HG02840 (cell line): ENCODE measurements around the gene EIF4E.
"Not testable (repeated sequence)": the region's sequence is repeated elsewhere in the genome, so short reads cannot be mapped to it uniquely, and the experiment has no call there.

Source experiments
- ATAC-seq: cut with Tn5 transposase; IDR thresholded peaks from one replicate; pipeline ENCODE4 v1.9.1; 2021; ENCODE audit warnings: mild to moderate bottlenecking, moderate library complexity, moderate number of reproducible peaks; ENCODE audit not compliant: unreplicated experiment, low FRiP score

The EIF4E gene

DNA sequence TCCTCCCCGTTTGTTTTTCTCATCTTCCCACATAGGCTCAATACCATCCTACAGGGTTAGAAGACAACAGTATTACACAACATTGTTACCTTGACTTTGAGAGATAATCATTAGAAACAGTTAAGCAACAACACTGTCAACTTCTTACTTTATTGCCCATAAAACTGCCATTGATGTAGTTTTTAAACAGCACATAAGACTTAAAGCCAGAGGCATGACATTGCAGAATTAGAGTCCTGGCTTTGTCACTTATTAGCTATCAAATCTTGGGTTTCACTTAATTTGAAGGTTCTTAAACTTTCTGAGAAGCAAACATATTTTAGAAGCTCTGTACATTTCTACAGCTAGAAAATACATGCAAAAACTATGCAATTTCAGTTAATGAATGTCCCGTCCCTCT, 41.8 kb downstream of the EIF4E start:
- no peak for ATAC-seq

- ATAC-seq: not testable (repeated sequence)
These were observed 42.6 kb downstream of the EIF4E start for GRCh38 chr4:98886382-98886781.

- ATAC-seq: not testable (repeated sequence)
These were observed 48.0 kb downstream of the EIF4E start for GRCh38 chr4:98880884-98881283.

- no peak for ATAC-seq
These were observed 49.4 kb downstream of the EIF4E start for GRCh38 chr4:98879515-98879914.

- ATAC-seq: no peak
These were observed 55.9 kb downstream of the EIF4E start for GRCh38 chr4:98873059-98873458.

DNA sequence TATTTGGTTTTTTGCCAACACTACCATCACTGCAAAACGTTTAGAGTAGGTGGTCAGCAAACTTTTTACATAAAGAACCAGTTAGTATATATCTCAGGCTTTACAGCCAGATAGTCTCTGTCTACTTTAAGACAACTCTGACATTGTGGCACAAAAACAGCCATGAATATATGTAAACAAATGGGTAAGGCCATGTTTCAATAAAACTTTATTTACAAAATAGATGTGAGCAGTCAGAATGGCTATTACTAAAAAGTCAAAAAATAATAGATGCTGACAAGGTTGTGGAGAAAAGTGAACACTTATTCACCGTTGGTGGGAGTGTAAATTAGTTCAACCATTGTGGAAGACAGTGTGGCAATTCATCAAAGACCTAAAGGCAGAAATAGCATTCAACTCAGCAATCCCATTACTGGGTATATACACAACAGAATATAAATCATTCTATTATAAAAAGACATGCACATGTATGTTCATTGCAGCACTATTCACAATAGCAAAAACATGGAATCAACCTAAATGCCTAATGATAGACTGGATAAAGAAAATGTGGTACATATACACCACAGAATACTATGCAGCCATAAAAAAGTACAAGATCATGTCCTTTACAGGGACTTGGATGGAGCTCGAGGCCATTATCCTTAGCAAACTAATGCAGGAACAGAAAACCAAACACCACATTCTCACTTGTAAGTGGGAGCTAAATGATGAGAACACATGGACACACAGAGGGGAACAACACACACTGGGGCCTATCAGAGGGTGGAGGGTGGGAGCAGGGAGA, 56.6 kb downstream of the EIF4E start:
- not testable (repeated sequence) for ATAC-seq

GRCh38 chr4:98867648-98868047, 61.3 kb downstream of the EIF4E start:
- ATAC-seq: no peak

DNA sequence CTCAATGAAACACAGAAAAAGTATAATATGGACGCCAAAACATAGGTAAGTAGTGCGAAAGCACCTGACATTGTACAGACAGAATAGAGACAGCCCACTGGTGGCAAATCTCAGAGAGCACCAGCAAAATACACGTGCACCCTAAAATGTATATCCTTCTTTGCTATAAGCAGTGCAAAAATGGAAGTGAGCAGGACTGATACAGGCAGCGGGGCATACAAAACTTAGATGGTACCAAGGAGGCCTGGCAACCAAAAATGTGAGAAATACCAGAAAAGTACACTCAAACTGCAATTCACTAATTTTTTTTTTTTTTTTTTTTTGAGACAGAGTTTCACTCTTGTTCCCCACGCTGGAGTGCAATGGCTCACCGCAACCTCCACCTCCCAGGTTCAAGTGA, 63.9 kb downstream of the EIF4E start:
- no peak for ATAC-seq

- ATAC-seq: no peak
These were observed 64.4 kb downstream of the EIF4E start for GRCh38 chr4:98864560-98864959.

DNA sequence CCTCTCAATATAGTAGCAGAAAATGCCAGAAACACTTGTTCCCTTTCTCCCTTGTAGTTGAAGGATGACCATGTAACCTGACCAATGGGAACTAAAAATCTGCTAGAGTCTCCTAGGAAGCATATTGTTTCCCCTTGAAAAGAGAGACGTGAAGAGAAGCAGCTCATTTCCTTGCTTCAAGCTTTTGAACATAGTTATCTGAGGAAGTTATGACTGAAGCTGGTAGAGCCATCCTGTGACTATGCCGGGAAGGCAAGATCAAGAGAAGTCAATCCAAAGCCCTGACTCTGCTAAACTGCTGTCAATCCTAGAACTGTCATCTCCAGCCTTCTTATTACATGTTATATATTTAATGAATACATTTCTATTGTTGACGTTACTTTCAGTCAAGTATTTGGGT, 66.6 kb downstream of the EIF4E start:
- ATAC-seq: no peak

DNA sequence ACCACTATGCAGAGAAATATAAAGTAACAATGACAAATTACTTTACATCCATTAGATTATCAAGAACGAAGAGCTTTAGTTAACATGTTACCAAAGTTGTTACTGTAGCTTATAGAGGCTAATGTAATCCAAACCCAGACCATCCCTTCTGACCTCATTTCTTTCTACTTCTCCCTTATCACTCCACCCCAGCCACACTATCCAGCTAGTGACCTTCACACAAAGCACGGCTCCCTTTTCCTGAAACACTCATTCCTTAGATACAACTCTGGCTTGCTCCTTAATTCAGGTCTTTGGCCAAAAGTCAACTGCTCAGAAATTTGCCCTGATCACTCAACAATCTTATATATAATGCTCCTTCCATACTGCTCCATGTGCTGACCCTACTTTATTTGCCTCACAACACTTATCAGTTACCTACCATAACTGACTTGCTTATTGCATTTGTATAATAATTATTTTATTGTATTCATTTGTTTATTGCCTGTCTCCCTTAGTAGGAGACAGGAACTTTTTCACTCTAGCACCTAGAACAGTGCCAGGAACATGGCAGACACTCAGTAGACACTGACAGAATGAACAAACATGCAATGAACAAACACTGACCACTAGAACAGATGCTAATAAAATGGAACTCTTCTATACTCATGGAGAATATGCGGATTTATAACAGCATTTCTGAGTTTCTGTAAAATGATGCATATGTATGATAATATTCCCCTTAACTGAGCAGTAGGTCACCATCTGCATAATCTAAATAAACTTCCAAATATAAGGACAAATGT, 67.6 kb downstream of the EIF4E start:
- ATAC-seq: no peak

DNA sequence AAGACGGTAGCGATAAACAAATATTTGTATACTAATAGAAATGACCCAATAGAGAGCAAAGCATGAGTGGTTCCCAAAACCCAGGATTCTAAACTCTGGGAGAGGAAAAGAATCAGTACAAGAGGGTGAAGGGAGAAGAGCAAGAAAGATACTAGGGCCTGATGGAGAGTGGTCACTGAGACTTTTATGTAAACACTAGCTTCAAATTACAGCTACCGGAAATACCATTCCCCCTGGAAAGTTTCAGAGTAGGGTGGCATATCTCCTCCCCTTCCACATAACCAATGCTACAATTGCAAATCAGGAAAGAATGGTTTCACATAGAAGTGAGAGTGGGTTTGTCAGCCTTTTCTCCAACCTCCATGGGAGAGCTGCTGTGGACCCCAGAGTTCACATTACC, 77.1 kb downstream of the EIF4E start:
- no peak for ATAC-seq

DNA sequence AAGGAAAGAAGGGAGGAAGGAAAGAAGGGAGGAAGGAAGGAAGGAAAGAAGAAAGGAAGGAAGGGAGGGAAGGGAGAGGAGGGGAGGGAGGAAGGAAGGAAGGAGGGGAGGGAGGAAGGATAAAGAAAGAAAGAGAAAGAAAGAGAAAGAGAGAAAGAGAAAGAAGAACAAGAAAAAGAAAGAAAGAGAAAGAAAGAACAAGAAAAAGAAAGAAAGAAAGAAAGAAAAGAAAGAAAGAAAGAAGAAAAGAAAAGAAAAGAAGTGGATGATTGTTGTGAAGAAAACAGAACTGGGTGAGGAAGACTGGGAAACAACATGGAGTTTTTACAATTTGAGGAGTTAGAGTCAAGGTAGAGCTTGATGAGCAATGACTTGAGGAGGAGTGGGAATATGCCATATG, 78.0 kb downstream of the EIF4E start:
- ATAC-seq: no peak

GRCh38 chr4:98848448-98848847, 80.5 kb downstream of the EIF4E start:
- no peak for ATAC-seq

DNA sequence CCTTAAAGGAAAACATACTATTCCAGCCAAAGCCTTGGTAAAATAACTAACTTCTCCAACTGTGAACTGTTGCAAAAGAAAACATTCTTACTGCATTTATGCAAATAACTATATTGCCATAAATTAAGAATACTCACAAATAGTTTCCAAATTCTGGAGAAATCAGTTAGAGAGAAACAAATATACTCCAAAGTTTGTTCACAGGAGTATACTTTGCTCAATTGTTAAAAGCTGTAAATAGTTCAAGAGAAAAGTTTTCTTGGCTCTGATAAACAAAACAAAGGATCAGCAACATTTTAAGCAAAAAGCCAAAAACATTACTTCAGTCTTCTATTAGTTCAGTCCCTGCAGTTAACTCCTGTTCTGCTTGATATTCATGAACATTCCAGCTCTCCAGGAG, 83.0 kb downstream of the EIF4E start:
- ATAC-seq: no peak

- ATAC-seq: not testable (repeated sequence)
These were observed 86.0 kb downstream of the EIF4E start for GRCh38 chr4:98842917-98843316.

- ATAC-seq: no peak
These were observed 89.8 kb downstream of the EIF4E start for GRCh38 chr4:98838977-98839618.

DNA sequence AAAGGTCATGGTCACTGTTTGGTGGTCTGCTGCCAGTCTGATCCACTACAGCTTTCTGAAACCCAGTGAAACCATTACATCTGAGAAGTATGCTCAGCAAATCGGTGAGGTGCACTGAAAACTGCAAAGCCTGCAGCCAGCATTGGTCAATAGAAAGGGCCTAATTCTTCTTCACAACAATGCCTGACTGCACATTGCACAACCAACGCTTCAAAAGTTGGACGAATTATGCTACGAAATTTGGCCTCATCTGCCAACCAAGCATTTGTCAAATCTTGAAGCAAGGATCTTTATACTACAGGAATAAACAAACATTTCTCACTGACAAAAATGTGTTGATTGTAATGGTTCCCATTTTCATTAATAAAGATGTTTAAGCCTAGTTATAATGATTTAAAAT, 90.4 kb downstream of the EIF4E start:
- ATAC-seq: no peak

DNA sequence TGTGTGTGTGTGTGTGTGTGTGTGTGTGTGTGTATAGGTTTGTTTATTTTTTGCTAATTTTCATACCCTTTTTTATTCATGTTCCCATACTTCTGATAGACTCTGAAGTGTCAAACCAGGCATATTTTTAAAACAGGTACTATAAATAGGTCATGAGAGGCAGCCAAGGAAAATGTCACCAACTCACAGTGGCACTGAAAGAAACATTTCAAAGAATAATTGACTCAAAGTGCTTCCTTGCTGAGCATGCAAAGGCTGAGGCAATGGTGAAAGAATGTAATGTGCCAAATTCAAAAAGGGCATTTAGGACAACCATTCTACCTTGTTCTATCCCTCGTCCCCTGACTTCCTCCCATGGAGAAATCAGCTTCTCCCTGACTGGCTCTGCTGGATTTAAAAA, 95.5 kb downstream of the EIF4E start:
- no peak for ATAC-seq

DNA sequence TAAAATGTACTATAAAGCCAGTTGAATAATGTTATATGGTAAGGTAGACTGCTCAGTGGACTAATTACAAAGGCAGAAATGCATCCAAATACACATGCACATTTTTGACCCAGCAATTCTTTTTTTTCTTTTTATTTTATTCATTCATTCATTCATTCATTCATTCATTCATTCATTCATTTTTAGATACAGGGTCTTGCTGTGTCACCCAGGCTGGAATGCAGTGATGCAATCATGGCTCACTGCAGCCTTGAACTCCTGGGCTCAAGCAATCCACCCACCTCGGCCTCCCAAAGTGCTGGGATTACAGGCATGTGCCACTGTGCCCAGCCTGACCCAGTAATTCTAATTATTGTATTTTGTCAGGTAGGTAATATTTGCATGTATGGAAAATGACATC, 97.9 kb downstream of the EIF4E start:
- ATAC-seq: not testable (repeated sequence)
